Tibial nerve (tissue), 3 donors: ENCODE measurements around the gene IFI30.

Source experiments
- POLR2A ChIP-seq, 2 donors: fragments of 450-650 bp; IDR thresholded peaks; one replicate each; pipeline ENCODE4 v1.6.1; 2017; ENCODE audit warnings: antibody characterized with exemption in 2 of 2, mild to moderate bottlenecking in 2 of 2, moderate library complexity in 2 of 2
- TF ChIP-seq, protein P1 (sequence below), 5 experiments: fragments of 200-600 bp in 3 of 5; fragments of 450-650 bp in 2 of 5; sonication (generic) in 3 of 5; IDR thresholded peaks; one replicate each; pipeline ENCODE4 v1.5.1; 2016 to 2019; ENCODE audit warnings: antibody characterized with exemption in 5 of 5, mild to moderate bottlenecking in 3 of 5, moderate library complexity in 2 of 5

DNA sequence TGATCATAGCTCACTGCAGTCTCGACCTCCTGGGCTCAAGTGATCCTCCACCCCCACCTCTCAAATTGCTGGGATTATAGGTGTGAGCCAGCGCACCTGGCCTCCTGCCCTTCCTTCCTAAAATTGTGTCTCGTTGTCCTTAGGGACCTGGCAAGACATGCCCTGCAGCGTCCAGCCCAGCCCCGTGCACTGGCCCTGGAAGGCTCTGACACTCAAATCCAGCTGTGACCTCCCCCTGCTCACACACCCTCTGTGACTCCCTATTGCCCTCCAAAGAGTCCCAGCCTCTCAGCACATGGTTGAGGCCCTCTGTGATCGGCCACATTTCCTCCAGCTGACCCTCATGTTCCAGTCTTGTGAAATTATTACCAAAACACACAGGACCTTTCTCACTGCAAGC, 24.3 kb downstream of the IFI30 start:
- TF ChIP-seq, protein P1, sequence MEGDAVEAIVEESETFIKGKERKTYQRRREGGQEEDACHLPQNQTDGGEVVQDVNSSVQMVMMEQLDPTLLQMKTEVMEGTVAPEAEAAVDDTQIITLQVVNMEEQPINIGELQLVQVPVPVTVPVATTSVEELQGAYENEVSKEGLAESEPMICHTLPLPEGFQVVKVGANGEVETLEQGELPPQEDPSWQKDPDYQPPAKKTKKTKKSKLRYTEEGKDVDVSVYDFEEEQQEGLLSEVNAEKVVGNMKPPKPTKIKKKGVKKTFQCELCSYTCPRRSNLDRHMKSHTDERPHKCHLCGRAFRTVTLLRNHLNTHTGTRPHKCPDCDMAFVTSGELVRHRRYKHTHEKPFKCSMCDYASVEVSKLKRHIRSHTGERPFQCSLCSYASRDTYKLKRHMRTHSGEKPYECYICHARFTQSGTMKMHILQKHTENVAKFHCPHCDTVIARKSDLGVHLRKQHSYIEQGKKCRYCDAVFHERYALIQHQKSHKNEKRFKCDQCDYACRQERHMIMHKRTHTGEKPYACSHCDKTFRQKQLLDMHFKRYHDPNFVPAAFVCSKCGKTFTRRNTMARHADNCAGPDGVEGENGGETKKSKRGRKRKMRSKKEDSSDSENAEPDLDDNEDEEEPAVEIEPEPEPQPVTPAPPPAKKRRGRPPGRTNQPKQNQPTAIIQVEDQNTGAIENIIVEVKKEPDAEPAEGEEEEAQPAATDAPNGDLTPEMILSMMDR (IDR thresholded peaks at IDR 0.05) = no peak
- TF ChIP-seq POLR2A (IDR thresholded peaks at IDR 0.05) = no peak
